ENCODE results near the gene PDE4D. TPM values are rescaled to one million over a fixed set of nuclear protein-coding genes. Genes with fewer than 3 reads are reported as not detected.
"Not testable (repeated sequence)": the region's sequence is repeated elsewhere in the genome, so short reads cannot be mapped to it uniquely, and the experiment has no call there.

PDE4D gene
- total RNA-seq, 1 experiment from 2014 or later = 5.3 TPM

DNA sequence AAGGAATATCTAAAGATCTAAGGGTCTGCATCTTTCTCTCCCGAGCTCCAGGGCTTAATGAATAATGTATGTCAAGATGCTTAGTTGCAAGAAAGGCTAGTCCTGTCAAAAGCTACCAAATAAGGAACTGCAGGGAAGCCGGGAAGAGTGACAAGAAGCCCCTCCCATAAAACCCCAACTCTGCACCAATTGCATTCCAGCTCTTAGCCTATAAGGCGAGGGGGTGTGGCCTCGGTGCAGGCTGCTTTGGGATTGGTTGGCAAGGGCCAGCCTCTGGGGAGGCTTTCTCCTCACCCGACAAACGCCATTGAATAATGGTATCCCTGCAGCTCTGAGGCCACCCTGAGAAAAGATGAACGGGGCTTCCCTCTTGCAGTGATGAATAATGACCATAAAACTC, 893.7 kb downstream of the PDE4D start:
- Histone ChIP-seq H3K27me3 (ENCODE audit: control insufficient read depth, insufficient read depth, low read length) (no peaks in the 10 kb centered on the region), H3K4me3 (ENCODE audit: insufficient read depth, low read depth, low read length) (no peak overlapping the region), H3K36me3 (replicated peaks; ENCODE audit: control insufficient read depth, insufficient read depth, low read length) (no peaks in the 10 kb centered on the region)
- DNase-seq = peak; percentile 41

GRCh38 chr5:58998544-58998943, 895.0 kb downstream of the PDE4D start:
- no peaks in the 10 kb centered on the region for H3K36me3 ChIP-seq (replicated peaks; ENCODE audit: control insufficient read depth, insufficient read depth, low read length)
- no peak for DNase-seq
- no peak overlapping the region for H3K4me3 ChIP-seq (ENCODE audit: insufficient read depth, low read depth, low read length)
- H3K27me3 ChIP-seq (ENCODE audit: control insufficient read depth, insufficient read depth, low read length) = no peaks in the 10 kb centered on the region

- H3K4me3 ChIP-seq (ENCODE audit: insufficient read depth, low read depth, low read length); DNase-seq; H3K36me3 ChIP-seq (replicated peaks; ENCODE audit: control insufficient read depth, insufficient read depth, low read length); H3K27me3 ChIP-seq (ENCODE audit: control insufficient read depth, insufficient read depth, low read length): not testable (repeated sequence)
These were observed 897.7 kb downstream of the PDE4D start for GRCh38 chr5:58995779-58996178.

- H3K27me3 ChIP-seq (ENCODE audit: control insufficient read depth, insufficient read depth, low read length) = no peaks in the 10 kb centered on the region
- no peak for DNase-seq
- no peak overlapping the region for H3K4me3 ChIP-seq (ENCODE audit: insufficient read depth, low read depth, low read length)
- no peaks in the 10 kb centered on the region for H3K36me3 ChIP-seq (replicated peaks; ENCODE audit: control insufficient read depth, insufficient read depth, low read length)
These were observed 900.1 kb downstream of the PDE4D start for GRCh38 chr5:58993461-58993860.

DNA sequence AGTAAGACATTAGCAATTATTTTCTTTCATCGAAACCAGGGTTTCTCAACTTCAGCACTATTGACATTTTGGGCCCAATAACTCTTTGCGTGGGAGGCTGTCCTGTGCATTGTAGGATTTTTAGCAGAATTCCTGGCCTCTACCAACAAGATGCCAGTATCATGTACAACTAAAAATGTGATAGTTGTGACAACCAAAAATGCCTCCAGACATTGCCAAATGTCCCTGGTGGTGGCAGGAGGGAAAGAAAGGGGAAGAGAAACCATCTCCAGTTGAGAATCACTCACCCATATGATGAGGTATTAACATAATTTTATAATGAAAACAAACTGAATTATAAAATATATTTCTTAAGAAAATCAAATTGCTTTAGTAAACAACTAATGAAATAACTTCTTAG, 904.6 kb downstream of the PDE4D start:
- DNase-seq = no peak
- H3K27me3 ChIP-seq (ENCODE audit: control insufficient read depth, insufficient read depth, low read length) = no peaks in the 10 kb centered on the region
- H3K36me3 ChIP-seq (replicated peaks; ENCODE audit: control insufficient read depth, insufficient read depth, low read length) = no peaks in the 10 kb centered on the region
- no peak overlapping the region for H3K4me3 ChIP-seq (ENCODE audit: insufficient read depth, low read depth, low read length)

DNA sequence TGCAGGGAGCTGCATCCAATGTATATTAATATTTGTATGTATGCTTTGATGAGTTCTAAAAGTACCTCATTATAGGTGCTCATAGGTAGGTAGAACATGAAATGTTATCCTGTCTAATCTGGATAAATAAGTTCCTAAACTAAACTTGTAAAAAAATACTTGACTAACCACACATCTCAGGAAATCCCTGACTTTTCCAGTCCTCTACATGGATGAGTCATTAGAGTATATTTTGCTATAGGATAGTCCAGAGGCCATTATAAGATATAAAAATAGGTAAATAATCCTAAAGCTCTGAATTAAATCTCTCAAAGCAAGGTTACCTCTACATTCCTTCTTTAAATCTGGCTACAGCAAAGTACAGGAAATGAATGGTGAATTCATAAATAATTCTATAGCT, 906.3 kb downstream of the PDE4D start:
- no peaks in the 10 kb centered on the region for H3K27me3 ChIP-seq (ENCODE audit: control insufficient read depth, insufficient read depth, low read length)
- DNase-seq = no peak
- no peak overlapping the region for H3K4me3 ChIP-seq (ENCODE audit: insufficient read depth, low read depth, low read length)
- no peaks in the 10 kb centered on the region for H3K36me3 ChIP-seq (replicated peaks; ENCODE audit: control insufficient read depth, insufficient read depth, low read length)

DNA sequence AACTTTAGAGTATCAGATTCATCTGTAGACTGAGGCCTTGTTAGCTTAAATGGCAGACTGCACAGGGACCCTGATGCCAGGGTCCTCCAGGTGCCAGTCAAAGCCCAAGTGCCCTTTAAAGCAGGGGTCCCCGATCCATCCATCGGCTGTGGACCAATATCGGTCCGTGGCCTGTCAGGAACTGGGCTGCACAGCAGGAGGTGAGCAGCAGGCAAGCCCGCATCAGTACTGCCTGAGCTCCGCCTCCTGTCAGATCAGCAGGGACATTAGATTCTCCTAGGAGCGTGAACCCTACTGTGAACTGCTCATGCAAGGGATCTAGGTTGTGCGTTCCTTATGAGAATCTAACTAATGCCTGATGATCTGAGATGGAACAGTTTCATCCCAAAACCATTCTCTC, 907.2 kb downstream of the PDE4D start:
- DNase-seq = no peak
- Histone ChIP-seq H3K36me3 (replicated peaks; ENCODE audit: control insufficient read depth, insufficient read depth, low read length) (no peaks in the 10 kb centered on the region), H3K4me3 (ENCODE audit: insufficient read depth, low read depth, low read length) (no peak overlapping the region), H3K27me3 (ENCODE audit: control insufficient read depth, insufficient read depth, low read length) (no peaks in the 10 kb centered on the region)

DNA sequence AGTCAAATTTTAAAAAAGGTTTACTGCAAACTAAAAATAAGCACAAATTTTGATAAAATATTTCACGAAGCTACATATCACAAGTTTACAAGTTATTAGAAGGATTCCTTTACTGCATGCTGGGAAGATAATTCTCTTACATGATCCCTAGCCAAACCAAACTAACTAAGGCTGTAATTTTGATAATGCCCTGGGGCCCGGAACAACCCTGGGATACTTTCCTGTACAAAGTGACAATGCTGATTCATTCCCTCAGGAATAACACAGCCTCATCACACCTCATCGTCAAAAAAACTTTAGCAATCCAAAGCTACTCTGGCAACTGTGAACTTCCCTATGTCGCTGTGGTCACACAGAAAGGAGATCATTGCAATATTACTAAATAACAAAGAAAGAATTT, 907.8 kb downstream of the PDE4D start:
- no peaks in the 10 kb centered on the region for H3K36me3 ChIP-seq (replicated peaks; ENCODE audit: control insufficient read depth, insufficient read depth, low read length)
- DNase-seq = no peak
- H3K27me3 ChIP-seq (ENCODE audit: control insufficient read depth, insufficient read depth, low read length) = no peaks in the 10 kb centered on the region
- no peak overlapping the region for H3K4me3 ChIP-seq (ENCODE audit: insufficient read depth, low read depth, low read length)

DNA sequence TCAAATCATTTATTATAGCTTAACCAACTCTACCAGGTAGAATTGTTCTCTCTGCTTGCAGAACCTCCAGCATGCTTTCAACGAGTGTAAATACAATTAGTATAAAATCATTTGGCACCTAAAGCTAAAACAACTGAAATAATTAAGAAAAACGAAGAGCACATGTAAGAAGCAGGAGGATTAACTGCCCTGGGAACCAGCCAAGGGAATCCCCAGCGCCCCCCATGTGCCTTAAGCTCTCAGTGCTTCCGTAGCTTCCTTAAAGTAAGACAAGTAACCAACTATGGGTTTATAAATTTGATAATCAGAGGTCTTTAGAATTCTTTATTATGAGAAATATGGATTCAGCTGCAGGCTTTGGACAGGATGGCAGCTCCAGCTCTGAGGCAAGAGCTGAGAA, 908.2 kb downstream of the PDE4D start:
- DNase-seq = no peak
- Histone ChIP-seq H3K4me3 (ENCODE audit: insufficient read depth, low read depth, low read length) (no peak overlapping the region), H3K36me3 (replicated peaks; ENCODE audit: control insufficient read depth, insufficient read depth, low read length) (no peaks in the 10 kb centered on the region), H3K27me3 (ENCODE audit: control insufficient read depth, insufficient read depth, low read length) (no peaks in the 10 kb centered on the region)

DNA sequence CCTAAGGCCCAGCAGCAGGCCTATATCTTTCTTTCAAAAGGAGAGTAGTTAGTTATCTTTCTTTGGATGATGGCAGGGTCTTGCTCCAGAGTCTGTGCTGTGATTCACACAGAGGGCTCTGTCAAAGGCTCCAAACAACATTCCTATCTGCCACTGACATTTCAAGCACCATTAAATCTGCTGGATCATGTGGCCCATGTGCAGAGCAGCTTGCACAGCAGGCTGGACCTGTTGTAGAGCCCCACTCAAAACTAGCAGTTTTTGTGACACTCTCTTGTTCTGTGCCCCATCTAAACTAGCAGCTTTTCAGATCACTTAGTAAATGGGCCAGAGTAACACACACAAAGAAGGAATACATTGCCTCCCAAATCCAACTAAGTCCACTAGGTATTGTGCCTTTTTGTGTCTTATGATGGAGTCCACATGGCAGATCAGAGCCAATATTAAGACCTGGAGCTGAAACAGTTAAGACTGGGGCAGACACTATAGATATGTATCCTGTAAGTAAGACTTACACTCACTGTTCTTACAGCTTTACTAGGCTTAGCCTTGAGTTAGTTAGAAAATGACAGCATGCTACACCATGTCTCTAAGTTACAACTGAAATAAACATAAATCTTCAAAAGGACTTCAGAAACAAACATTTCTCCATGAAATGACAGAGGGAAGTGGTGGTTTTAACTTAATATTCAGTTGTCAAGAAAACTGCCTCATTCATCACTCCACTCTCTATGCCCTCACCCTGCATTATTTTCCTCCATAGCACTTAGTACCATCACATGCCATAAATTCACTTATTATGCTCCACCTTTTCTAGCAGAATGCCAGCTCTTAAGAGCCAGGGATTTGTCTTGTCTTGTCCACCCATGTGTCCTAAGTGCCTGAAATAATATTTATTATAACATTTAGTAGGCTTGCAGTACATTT, 909.7 kb downstream of the PDE4D start:
- no peak overlapping the region for H3K4me3 ChIP-seq (ENCODE audit: insufficient read depth, low read depth, low read length)
- no peaks in the 10 kb centered on the region for H3K36me3 ChIP-seq (replicated peaks; ENCODE audit: control insufficient read depth, insufficient read depth, low read length)
- H3K27me3 ChIP-seq (ENCODE audit: control insufficient read depth, insufficient read depth, low read length) = no peaks in the 10 kb centered on the region
- DNase-seq = no peak

- no peak for DNase-seq
- no peaks in the 10 kb centered on the region for H3K27me3 ChIP-seq (ENCODE audit: control insufficient read depth, insufficient read depth, low read length)
- no peaks in the 10 kb centered on the region for H3K36me3 ChIP-seq (replicated peaks; ENCODE audit: control insufficient read depth, insufficient read depth, low read length)
- H3K4me3 ChIP-seq (ENCODE audit: insufficient read depth, low read depth, low read length) = no peak overlapping the region
These were observed 912.6 kb downstream of the PDE4D start for GRCh38 chr5:58980890-58981289.

GRCh38 chr5:58979090-58979489, 914.4 kb downstream of the PDE4D start:
- no peak for DNase-seq
- Histone ChIP-seq H3K27me3 (ENCODE audit: control insufficient read depth, insufficient read depth, low read length) (no peaks in the 10 kb centered on the region), H3K36me3 (replicated peaks; ENCODE audit: control insufficient read depth, insufficient read depth, low read length) (no peaks in the 10 kb centered on the region), H3K4me3 (ENCODE audit: insufficient read depth, low read depth, low read length) (no peak overlapping the region)

GRCh38 chr5:58974601-58975000, 918.9 kb downstream of the PDE4D start:
- H3K4me3 ChIP-seq (ENCODE audit: insufficient read depth, low read depth, low read length) = no peak overlapping the region
- DNase-seq = no peak
- H3K36me3 ChIP-seq (replicated peaks; ENCODE audit: control insufficient read depth, insufficient read depth, low read length) = no peaks in the 10 kb centered on the region
- H3K27me3 ChIP-seq (ENCODE audit: control insufficient read depth, insufficient read depth, low read length) = no peaks in the 10 kb centered on the region

DNA sequence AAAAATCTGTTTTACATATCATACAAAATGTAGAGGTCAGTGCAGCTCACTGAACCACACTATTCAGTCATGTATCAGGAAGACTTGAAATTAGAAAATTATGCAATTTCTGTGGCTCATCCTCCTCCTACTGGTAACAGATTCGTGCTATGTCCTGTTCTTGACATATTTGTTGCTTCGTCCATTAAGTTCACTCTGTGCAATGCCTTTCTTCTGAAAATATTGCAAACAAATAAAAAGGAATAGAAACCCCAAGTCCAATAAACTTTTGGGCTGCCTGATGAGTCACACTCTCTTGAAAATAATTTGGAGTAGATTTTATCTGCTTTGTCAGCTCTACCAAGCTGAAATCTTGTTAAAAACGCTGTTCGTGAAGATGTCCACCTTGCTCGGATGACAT, 919.4 kb downstream of the PDE4D start:
- Histone ChIP-seq H3K27me3 (ENCODE audit: control insufficient read depth, insufficient read depth, low read length) (no peaks in the 10 kb centered on the region), H3K4me3 (ENCODE audit: insufficient read depth, low read depth, low read length) (no peak overlapping the region), H3K36me3 (replicated peaks; ENCODE audit: control insufficient read depth, insufficient read depth, low read length) (no peaks in the 10 kb centered on the region)
- DNase-seq = no peak

- no peak for DNase-seq
- no peaks in the 10 kb centered on the region for H3K36me3 ChIP-seq (replicated peaks; ENCODE audit: control insufficient read depth, insufficient read depth, low read length)
- no peak overlapping the region for H3K4me3 ChIP-seq (ENCODE audit: insufficient read depth, low read depth, low read length)
- no peaks in the 10 kb centered on the region for H3K27me3 ChIP-seq (ENCODE audit: control insufficient read depth, insufficient read depth, low read length)
These were observed 921.2 kb downstream of the PDE4D start for GRCh38 chr5:58972301-58972700.

Data from H7 (cell line).